ENCODE results near the gene SIGLEC1. TPM values are rescaled to one million over a fixed set of nuclear protein-coding genes. Genes with fewer than 3 reads are reported as not detected.

SIGLEC1 gene
- total and polyA plus RNA-seq, 2 of the 8 experiments (the other 6 are each of a cell fraction or from before 2014, with no cell fraction given) = 0.02 TPM; not detected in 1

DNA sequence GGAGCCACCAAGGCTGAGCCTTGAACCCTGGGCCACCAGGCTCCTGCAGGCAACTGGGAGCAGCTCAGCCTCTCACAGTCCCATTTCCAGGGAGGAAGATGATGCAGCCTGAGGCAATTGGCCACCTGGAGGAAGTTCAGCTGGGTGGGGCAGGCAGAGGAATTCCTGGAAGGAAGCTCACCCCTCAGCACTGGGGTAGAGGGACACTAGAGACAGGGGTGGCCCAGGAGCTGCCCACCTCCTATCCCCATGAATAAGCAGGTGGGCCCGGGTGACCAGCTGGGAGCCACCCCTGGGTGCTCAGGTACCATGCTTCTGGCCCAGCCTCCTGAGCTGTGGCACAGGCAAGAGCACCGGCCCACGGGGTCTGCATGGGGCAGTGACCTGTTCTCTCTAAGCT, 16.5 kb upstream of the SIGLEC1 start:
- H3K79me2 ChIP-seq (ENCODE audit: control insufficient read depth in 1 of 2, insufficient read depth in 2 of 2, low read length in 2 of 2) = no peaks in the 10 kb centered on the region
- FAIRE-seq = no peak
- no peak overlapping the region for H2BK12ac ChIP-seq (ENCODE audit: low read depth, low read length)
- WGBS, 2 experiments (ENCODE audit: extremely low coverage in 1 of 2, insufficient coverage in 1 of 2, insufficient read length in 1 of 2, insufficient replicate concordance in 2 of 2, low coverage in 1 of 2, low lambda C conversion rate in 2 of 2, missing lambda C conversion rate in 1 of 2) = 87% methylated on average over 3 of the region's 3 CpGs; no CpG with 5 or more reads in 1 of the 2 experiments
- H3K36me3 ChIP-seq (ENCODE audit: control insufficient read depth in 2 of 4, insufficient read depth in 4 of 4, low read length in 3 of 4) = no peaks in the 10 kb centered on the region
- ChIA-PET CTCF (ENCODE audit: partially characterized antibody) (interaction anchor here (0.9 to 17.6 kb wide), 8 partner anchors 11 to 54 kb away, joined by 3 to 221 read pairs (median 6); no protein-coding TSS in a partner anchor), POLR2A (ENCODE audit: partially characterized antibody) (interaction anchor here (1.6 to 2.5 kb wide), 3 partner anchors 9 to 17 kb away, joined by 4 to 7 read pairs (median 6); no protein-coding TSS in a partner anchor)
- H2BK5ac ChIP-seq (ENCODE audit: low read depth, low read length) = no peak overlapping the region
- TF ChIP-seq EP300 (IDR thresholded peaks at IDR 0.05; ENCODE audit: borderline replicate concordance in 1 of 2, low read depth in 2 of 2, low read length in 2 of 2) (no peak), HDAC2 (IDR thresholded peaks at IDR 0.05; ENCODE audit: borderline replicate concordance in 1 of 2, low read depth in 2 of 2, low read length in 2 of 2) (no peak), NRF1 (IDR thresholded peaks at IDR 0.05; ENCODE audit: low read depth, low read length) (no peak), HDAC6 (IDR thresholded peaks at IDR 0.05; ENCODE audit: low read depth, low read length) (no peak), RXRA (IDR thresholded peaks at IDR 0.05; ENCODE audit: insufficient read depth, low read depth, low read length) (no peak), KDM1A (IDR thresholded peaks at IDR 0.05; ENCODE audit: borderline replicate concordance, low read length) (no peak), TBP (IDR thresholded peaks at IDR 0.05; ENCODE audit: low read depth, low read length) (no peak), POU5F1 (IDR thresholded peaks at IDR 0.05; ENCODE audit: low read depth, low read length) (no peak), SRF (IDR thresholded peaks at IDR 0.05; ENCODE audit: low read depth, low read length) (no peak)
- no peak overlapping the region for H3K4ac ChIP-seq (replicated peaks; ENCODE audit: insufficient read length, low read depth, low read length)
- H3K14ac ChIP-seq (ENCODE audit: insufficient read length) = no peak overlapping the region
- H3K9me3 ChIP-seq (ENCODE audit: insufficient read depth in 2 of 2, low read depth in 1 of 2, low read length in 1 of 2) = no peaks in the 10 kb centered on the region
- H3K27me3 ChIP-seq (replicated peaks in 1 of 4; ENCODE audit: control insufficient read depth in 3 of 4, extremely low read depth in 1 of 4, insufficient read depth in 3 of 4, low read length in 3 of 4) = peaks cover 1 to 26% (median 22%) of the 10 kb centered on the region in 4 experiments; a peak in 6 of 7 replicates
- no peak overlapping the region for H2BK120ac ChIP-seq (replicated peaks; ENCODE audit: low read depth, low read length)
- no peak overlapping the region for H3K23ac ChIP-seq (ENCODE audit: insufficient read length)
- no peak overlapping the region for H4K91ac ChIP-seq (replicated peaks; ENCODE audit: insufficient read length, low read length)
- DNase-seq (ENCODE audit: low read depth in 1 of 2, low spot score in 2 of 2) = no peak
- H3K18ac ChIP-seq (ENCODE audit: extremely low read depth, low read length) = no peak overlapping the region
- no peak overlapping the region for H2AK5ac ChIP-seq (ENCODE audit: low read depth, low read length)
- no peak overlapping the region for H3K56ac ChIP-seq (replicated peaks; ENCODE audit: insufficient read length, low read depth, low read length)
- H3K9ac ChIP-seq (replicated peaks in 1 of 4; ENCODE audit: extremely low read depth in 1 of 4, low read depth in 3 of 4, low read length in 3 of 4) = no peak overlapping the region
- H3K4me1 ChIP-seq (replicated peaks in 1 of 4; ENCODE audit: control insufficient read depth in 3 of 4, insufficient read depth in 4 of 4, low read length in 3 of 4) = peaks cover 0 to 19% (median 14%) of the 10 kb centered on the region in 4 experiments; a peak in 5 of 7 replicates
- no peak overlapping the region for H2BK15ac ChIP-seq (ENCODE audit: low read length)
- H4K20me1 ChIP-seq (replicated peaks in 1 of 2; ENCODE audit: control insufficient read depth in 1 of 2, insufficient read depth in 2 of 2, low read length in 2 of 2) = peaks cover 0 to 2% of the 10 kb centered on the region in 2 experiments
- peak overlapping the region; percentile 14; the same call in 1 of the 2 replicates for H4K8ac ChIP-seq (ENCODE audit: extremely low read depth, insufficient read depth, low read length)
- H3K4me2 ChIP-seq (ENCODE audit: insufficient read depth in 1 of 2, low read depth in 2 of 2, low read length in 2 of 2) = no peak overlapping the region
- no peak overlapping the region for H4K5ac ChIP-seq (ENCODE audit: insufficient read length, low read depth, low read length)
- H3K79me1 ChIP-seq (ENCODE audit: low read depth, low read length) = no peaks in the 10 kb centered on the region
- H2BK20ac ChIP-seq (ENCODE audit: low read length) = no peak overlapping the region
- no peak overlapping the region for H3K27ac ChIP-seq (ENCODE audit: low read depth, low read length)
- H2AFZ ChIP-seq (ENCODE audit: low read length) = no peak overlapping the region
- 0 out of 2 replicates have a peak, but pooled peaks cover 3% of the 10 kb centered on the region for H3K23me2 ChIP-seq (ENCODE audit: low read depth, low read length)
- no peak overlapping the region for H3K4me3 ChIP-seq (ENCODE audit: extremely low read depth in 1 of 4, insufficient read depth in 2 of 4, low read depth in 3 of 4, low read length in 4 of 4)

Measured in H1 (cell line).